ENCODE data around the gene KREMEN2.

DNA sequence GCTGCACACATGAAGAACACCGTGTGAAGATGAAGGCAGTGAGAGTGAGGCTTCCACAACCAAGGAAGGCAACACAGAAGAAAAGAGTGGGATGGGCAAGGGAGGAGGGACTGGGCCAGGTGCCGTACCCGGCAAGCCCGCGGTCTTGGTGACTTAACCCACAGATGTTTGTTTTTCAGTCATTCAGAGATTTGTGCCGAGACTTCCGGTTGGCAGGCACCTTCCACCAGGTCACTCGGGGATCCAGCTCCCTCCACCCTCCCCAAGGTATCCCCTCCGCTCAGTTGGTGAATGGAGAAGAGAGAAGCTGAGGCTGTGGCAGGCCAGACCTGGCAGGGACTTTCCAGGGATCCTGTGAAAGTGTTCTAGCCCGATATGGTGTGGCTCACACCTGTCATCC is 4.9 kb upstream of the KREMEN2 start:
- TF ChIP-seq, protein P1, sequence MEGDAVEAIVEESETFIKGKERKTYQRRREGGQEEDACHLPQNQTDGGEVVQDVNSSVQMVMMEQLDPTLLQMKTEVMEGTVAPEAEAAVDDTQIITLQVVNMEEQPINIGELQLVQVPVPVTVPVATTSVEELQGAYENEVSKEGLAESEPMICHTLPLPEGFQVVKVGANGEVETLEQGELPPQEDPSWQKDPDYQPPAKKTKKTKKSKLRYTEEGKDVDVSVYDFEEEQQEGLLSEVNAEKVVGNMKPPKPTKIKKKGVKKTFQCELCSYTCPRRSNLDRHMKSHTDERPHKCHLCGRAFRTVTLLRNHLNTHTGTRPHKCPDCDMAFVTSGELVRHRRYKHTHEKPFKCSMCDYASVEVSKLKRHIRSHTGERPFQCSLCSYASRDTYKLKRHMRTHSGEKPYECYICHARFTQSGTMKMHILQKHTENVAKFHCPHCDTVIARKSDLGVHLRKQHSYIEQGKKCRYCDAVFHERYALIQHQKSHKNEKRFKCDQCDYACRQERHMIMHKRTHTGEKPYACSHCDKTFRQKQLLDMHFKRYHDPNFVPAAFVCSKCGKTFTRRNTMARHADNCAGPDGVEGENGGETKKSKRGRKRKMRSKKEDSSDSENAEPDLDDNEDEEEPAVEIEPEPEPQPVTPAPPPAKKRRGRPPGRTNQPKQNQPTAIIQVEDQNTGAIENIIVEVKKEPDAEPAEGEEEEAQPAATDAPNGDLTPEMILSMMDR (IDR thresholded peaks at IDR 0.05): no peak
- TF ChIP-seq POLR2A (IDR thresholded peaks at IDR 0.05): no peak
